ENCODE measurements around the gene WDR88. TPM values are rescaled to one million over a fixed set of nuclear protein-coding genes. Genes with fewer than 3 reads are reported as not detected.
"Not testable (repeated sequence)": the region's sequence is repeated elsewhere in the genome, so short reads cannot be mapped to it uniquely, and the experiment has no call there.

WDR88 gene
- total RNA-seq, 1 donor from 2014 or later, result not detected

DNA sequence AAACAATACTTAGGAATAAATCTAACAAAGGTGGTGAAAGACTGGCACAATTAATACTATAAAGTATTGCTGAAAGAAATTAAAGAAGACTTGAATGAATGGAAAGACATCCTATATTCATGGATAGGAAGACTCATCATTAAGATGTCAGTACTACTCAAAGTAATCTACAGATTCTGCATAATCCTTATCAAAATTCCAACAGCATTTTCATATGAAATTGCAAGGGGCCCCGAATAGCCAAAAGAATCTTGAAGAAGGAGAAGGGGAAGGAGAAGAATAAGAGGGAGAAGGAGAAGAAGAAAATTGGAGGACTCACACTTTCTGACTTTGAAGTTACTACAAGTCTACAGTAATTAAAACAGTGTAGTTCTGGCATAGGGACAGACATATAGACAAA, 36.6 kb downstream of the WDR88 start:
- no peak for DNase-seq (ENCODE audit: low spot score)

DNA sequence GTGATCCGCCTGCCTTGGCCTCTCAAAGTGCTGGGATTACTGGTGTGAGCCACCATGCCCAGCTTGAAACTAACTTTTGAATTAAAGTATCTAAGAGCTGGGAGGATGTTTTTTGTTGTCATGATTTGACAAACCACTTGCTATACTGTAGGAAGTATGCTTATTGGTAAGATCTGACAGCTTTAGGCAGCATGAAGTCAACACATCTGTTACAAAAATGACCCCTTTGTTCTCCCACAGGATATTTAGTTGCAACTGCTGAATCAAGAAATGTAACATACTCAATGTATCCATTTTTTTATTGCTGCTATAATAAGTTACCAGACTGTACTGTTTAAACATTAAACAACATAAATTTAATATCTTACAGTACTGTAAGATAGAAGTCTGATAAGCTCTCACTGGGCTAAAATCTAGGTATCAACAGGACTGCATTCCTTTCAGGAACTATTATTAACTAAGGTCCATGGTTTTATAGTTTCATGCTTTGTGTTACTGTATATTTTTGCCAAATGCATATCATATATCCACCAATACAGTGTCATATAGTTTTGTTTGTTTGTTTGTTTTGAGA, 39.4 kb downstream of the WDR88 start:
- no peak for DNase-seq (ENCODE audit: low spot score)

GRCh38 chr19:33171916-33172359, 40.0 kb downstream of the WDR88 start:
- no peak for DNase-seq (ENCODE audit: low spot score)

- no peak for DNase-seq (ENCODE audit: low spot score)
Measured at GRCh38 chr19:33174186-33174585, 42.3 kb downstream of the WDR88 start.

DNA sequence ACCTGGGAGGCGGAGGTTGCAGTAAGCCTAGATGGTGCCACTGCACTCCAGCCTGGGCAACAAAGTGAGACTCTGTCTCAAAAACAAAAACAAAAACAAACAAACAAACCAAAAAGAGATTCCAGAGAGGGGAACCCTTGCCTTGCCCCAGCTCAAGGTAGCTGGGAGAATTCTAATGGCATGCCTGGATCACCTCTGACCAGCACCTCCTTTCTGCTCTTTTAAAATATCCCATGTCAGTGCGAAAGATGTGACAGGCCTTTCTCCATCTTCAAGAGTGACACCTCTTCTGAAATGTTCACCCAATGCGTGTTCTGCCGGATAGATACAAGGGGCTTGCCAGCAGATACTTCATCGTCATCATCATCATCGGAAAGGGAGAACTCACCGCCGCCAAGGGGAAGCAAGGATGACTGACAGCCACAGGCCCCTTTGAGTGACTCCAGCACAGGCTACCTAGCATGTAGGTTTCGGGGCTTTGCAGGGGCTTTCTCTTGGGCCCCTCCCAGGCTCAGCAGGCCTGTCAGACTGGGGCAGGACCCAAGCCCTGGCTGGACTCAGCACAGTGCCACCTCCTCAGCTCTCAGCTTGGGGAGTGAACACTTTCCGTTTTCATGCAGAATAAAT, 43.4 kb downstream of the WDR88 start:
- DNase-seq (ENCODE audit: low spot score), result no peak

- DNase-seq (ENCODE audit: low spot score), result no peak
Measured at GRCh38 chr19:33175886-33176669, 44.2 kb downstream of the WDR88 start.

DNA sequence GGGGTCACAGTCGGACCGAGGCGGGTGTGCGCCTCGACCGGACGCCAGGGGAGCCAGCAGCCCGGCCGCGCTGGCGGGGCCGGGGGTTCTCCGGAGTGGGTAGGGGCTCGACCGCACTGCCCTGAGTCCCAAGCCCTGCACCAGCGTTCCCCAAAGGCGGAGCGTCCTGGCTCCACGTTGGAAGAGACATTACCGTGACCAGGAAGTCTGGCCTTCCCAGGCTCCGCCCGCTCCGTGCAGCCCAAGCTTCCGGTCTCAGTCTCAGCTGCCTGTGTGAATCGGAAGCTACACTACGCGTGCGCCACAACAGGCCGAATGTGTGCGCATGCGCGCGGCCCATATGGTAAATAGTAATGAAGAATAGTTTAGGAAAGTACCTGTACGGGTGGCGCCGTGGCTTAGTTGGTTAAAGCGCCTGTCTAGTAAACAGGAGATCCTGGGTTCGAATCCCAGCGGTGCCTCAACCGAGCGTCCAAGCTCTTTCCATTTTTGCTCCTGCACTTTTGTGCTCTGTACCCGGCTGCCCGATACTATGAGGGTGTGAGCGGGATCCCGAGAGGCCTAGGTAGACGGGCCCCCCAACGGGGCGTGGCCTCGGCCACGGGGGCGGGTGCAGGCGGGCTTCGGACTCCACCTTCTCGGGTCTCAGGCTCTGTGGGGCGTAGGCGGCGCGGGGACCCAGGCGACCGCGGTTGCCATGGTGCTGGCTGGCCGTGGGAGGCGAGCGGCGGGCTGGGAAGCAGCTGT, 44.9 kb downstream of the WDR88 start:
- DNase-seq (ENCODE audit: low spot score), result peak; percentile 99

DNA sequence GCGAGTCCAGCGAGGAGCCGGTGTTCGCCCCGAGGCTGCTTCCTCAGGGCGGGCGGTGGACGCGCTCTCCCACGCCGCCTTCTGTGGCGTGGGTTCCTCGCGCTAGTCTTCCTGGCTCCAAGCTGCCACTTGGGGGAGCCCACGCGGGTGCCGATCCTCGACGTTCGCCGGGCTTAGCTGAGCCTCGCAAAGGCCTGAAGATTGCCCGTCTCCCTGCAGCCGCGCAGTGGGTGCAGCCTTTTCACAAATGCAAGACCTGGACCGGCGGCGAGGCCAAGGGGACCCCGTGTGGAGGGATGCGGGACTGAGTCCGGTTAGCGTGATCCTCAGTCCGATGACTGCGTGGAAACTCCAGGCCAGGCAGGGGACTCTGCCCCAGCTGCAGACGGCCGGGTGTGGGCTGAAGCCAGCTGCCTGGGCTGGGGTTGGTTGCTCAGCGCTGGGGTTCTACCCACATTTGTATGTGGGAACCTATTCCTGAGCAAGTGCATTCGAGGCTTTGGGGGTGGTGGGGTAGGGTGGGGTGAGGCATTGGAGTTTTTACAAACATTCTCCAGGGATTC, 45.6 kb downstream of the WDR88 start:
- no peak for DNase-seq (ENCODE audit: low spot score)

DNA sequence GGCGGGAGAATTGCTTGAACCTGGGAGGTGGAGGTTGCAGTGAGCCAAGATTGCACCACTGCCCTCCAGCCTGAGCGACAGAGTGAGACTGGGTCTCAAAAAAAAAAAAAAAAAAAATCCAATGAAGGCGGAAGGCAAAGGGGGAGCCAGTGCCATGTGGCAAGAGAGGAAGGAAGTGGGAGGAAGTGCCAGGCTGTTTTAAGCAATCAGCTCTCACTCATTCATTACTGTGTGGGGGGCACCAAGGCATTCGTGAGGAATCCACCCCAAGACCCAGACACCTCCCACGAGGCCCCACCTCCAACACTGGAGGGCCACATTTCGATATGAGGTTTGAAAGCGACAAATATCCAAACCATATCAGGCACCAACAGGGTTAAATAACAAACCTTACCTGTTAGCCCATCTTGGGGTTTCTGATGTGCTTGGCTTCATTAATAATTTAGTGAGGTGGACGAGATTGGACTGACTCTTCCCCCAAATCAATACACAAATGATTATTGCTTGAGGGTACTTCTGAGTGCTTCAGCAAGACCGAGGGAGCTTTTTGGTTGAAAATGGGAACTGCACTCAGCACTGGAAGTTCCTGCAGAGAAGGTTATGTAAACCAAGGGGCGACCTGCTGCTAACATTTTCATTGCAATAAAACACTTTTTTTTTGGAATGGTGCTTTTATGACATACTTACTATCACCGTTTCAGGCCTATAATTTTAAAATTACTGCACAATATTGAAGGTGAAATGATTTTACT, 54.7 kb downstream of the WDR88 start:
- DNase-seq (ENCODE audit: low spot score), result no peak

GRCh38 chr19:33187183-33187540, 55.2 kb downstream of the WDR88 start:
- DNase-seq (ENCODE audit: low spot score), result no peak

GRCh38 chr19:33189453-33189852, 57.5 kb downstream of the WDR88 start:
- no peak for DNase-seq (ENCODE audit: low spot score)

DNA sequence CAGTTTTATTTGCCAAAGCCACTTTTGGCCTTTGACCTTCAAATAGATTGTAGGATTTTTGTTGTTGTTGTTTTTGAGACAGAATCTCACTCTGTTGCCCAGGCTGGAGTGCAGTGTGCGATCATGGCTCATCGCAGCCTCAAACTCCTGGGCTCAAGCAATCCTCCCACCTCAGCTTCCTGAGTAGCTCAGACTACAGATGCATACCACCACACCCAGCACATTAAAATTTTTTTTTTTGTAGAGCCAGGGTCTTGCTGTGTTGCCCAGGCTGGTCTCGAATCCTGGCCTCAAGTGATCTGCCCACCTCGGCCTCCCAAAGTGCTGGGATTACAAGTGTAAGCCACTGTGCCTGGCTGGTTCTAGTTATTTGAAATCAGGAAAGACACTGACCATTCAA, 59.2 kb downstream of the WDR88 start:
- not testable (repeated sequence) for DNase-seq (ENCODE audit: low spot score)

- DNase-seq (ENCODE audit: low spot score), result no peak
Measured at GRCh38 chr19:33191501-33191900, 59.6 kb downstream of the WDR88 start.

GRCh38 chr19:33192010-33192409, 60.1 kb downstream of the WDR88 start:
- no peak for DNase-seq (ENCODE audit: low spot score)

DNA sequence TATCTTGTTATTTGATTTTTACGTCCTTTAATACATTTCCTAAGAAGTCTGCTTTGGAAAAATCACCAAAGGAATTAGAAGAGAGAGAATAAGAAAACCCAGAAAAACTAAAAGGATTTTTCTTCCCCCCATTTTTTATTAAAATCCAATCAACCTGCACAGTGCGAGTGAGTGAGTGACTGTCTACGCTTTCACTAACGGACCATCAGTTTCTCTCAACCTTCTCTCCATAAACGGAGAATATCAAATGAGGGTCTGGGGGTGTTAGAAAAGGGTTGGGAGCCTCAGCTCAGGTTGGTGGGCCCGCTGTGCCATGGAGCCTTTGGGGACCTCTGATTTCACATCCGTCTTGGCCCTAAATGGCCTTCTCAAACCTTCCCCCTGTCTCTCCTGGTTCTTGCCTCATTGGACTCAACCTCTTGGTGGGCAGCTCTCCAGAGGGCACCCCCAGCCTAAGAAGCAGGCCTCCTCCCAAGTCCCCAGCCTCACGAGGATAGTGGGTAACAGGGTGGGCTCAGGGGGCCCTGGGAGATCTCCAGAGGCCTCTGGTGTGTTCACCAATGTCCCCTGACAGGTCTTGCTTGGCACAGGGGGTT, 61.5 kb downstream of the WDR88 start:
- DNase-seq (ENCODE audit: low spot score), result no peak

DNA sequence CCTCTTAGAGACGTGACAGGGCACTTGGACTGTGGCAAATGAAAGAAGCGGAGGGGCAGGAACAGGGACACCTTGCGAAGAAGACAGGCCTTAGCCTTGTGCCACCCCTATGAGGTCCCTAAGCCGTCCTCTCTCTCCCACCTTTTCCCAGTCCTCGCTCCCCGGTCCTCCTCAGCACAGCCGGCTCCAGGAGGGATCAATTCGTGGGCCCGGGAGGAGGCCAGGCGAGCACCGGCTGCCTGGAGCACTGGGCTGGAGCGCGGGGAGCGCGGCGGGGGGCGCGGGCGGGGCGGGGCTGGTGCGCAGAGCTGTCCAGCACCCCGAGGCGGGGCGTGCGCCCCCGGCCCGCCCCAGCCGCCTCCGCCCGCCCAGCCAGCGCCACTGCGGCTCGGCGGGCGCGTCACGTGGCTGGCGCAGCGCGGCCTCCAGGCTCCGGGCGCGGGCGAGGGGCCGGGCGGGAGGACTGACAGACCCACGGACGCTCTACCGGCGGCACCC, 62.0 kb downstream of the WDR88 start, which contains the start of gene LRP3:
Gene LRP3, plus strand, starts transcription at position 466 of the 498 bp plus-strand sequence. CDS start 456 bp downstream, outside the sequence.
- no peak for DNase-seq (ENCODE audit: low spot score)

- no peak for DNase-seq (ENCODE audit: low spot score)
Measured at GRCh38 chr19:33194532-33194885, 62.6 kb downstream of the WDR88 start.

GRCh38 chr19:33194886-33195644, 63.2 kb downstream of the WDR88 start:
- no peak for DNase-seq (ENCODE audit: low spot score)

- no peak for DNase-seq (ENCODE audit: low spot score)
Measured at GRCh38 chr19:33195645-33196347, 63.9 kb downstream of the WDR88 start.
